Measurements from ENCODE around the gene RBM14. TPM values are rescaled to one million over a fixed set of nuclear protein-coding genes. Genes with fewer than 3 reads are reported as not detected.
A peak's percentile ranks its signal among the peaks of the same experiment; 100 is the strongest.

The RBM14 gene
- total RNA-seq, 4 donors from 2014 or later: 13.8 to 70.1 (median 47.0) TPM

DNA sequence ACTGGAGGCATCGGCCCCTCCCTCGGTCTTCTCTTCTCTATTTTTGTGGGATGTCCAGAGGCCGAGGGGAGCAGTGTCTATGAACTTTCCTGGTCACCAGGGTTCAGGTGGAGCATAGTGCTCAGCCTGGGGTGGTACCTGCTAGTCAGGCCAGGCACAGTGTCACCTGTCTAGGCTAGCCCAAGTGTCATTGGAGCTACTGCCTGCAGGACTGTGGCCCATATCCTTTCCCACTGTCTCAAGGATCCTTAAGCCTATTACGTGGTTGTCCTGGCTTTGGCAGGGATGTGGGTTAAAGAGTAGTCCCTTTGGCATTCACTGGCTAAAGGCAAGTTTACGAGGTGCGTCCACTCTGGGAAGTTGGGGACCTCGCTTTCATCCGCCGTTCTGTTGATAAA is 9.3 kb downstream of the RBM14 start:
- H3K27ac ChIP-seq: peak overlapping the region in 1 of 4 donors; percentile 9
- no peaks in the 10 kb centered on the region for H3K27me3 ChIP-seq
- intact Hi-C loops (cut with DNase I; ENCODE audit: low total_unique reads): no loop called here
- 95% methylated on average over 9 of the region's 9 CpGs; no CpG with 5 or more reads in 1 of the 2 donors for WGBS, 2 donors (ENCODE audit: low coverage in 1 of 2)
- H3K9me3 ChIP-seq: no peaks in the 10 kb centered on the region
- no peak overlapping the region for H3K4me3 ChIP-seq
- in situ Hi-C loops (cut with MboI; ENCODE audit: low pct_ligation_motif_present in 1 of 4, low pct_unique_long_range_greater_than_20kb in 1 of 4, low sequenced_read_pairs in 3 of 4): no loop called here
- H3K4me1 ChIP-seq: peaks cover 23 to 45% (median 28%) of the 10 kb centered on the region in 4 donors
- no peak for TF ChIP-seq POLR2A (IDR thresholded peaks at IDR 0.05)
- peaks cover 0 to 50% (median 23%) of the 10 kb centered on the region in 4 donors for H3K36me3 ChIP-seq
- no peak for DNase-seq

DNA sequence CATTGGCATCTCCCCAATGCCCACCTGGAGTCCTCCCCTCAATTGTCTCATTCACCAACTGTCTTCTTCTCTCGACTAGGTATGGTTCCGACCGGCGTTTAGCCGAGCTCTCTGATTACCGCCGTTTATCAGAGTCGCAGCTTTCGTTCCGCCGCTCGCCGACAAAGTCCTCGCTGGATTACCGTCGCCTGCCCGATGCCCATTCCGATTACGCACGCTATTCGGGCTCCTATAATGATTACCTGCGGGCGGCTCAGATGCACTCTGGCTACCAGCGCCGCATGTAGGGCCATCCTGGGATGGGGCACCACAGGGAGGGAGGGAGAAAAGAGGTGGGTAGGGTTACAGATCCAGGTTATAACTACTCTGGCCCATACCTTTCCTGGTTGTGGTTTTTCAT is 10.0 kb downstream of the RBM14 start:
- peaks cover 17 to 38% (median 22%) of the 10 kb centered on the region in 4 donors for H3K4me1 ChIP-seq
- H3K9me3 ChIP-seq: no peaks in the 10 kb centered on the region
- H3K4me3 ChIP-seq: no peak overlapping the region
- no peak overlapping the region for H3K27ac ChIP-seq
- DNase-seq: no peak
- peaks cover 0 to 50% (median 23%) of the 10 kb centered on the region in 4 donors for H3K36me3 ChIP-seq
- no peaks in the 10 kb centered on the region for H3K27me3 ChIP-seq
- TF ChIP-seq EP300 (IDR thresholded peaks at IDR 0.05; ENCODE audit: low read depth) (no peak), POLR2A (IDR thresholded peaks at IDR 0.05) (no peak), POLR2AphosphoS5 (IDR thresholded peaks at IDR 0.05) (no peak)
- TF ChIP-seq, protein P1, sequence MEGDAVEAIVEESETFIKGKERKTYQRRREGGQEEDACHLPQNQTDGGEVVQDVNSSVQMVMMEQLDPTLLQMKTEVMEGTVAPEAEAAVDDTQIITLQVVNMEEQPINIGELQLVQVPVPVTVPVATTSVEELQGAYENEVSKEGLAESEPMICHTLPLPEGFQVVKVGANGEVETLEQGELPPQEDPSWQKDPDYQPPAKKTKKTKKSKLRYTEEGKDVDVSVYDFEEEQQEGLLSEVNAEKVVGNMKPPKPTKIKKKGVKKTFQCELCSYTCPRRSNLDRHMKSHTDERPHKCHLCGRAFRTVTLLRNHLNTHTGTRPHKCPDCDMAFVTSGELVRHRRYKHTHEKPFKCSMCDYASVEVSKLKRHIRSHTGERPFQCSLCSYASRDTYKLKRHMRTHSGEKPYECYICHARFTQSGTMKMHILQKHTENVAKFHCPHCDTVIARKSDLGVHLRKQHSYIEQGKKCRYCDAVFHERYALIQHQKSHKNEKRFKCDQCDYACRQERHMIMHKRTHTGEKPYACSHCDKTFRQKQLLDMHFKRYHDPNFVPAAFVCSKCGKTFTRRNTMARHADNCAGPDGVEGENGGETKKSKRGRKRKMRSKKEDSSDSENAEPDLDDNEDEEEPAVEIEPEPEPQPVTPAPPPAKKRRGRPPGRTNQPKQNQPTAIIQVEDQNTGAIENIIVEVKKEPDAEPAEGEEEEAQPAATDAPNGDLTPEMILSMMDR (IDR thresholded peaks at IDR 0.05): no peak
- WGBS, 2 donors (ENCODE audit: low coverage in 1 of 2): 94 to 97% methylated on average over 18 to 25 of the region's 25 CpGs
- in situ Hi-C loops (cut with MboI; ENCODE audit: low pct_ligation_motif_present in 1 of 4, low pct_unique_long_range_greater_than_20kb in 1 of 4, low sequenced_read_pairs in 3 of 4) (no loop called here), intact Hi-C loops (cut with DNase I; ENCODE audit: low total_unique reads) (no loop called here)

DNA sequence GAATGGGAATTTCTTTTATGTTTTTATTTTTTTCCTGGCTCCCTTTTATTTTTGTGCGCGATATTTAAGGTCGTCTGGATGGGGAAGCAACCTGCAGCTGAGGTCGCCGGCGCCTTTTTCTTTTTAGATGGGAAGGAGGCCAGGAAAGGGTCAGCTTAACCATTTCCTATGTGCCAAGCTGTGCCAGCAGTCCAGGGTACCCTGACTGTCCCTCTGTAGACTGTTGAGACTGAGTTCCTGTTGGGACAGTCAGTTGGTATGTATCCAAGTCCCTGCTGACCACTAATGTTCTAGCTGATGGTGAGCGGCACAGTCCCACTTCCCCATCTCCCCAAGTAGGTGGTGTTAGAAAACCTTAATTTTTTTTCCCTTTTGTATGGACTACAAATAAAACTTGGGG is 10.5 kb downstream of the RBM14 start:
- no peak for DNase-seq
- Histone ChIP-seq H3K4me1 (peaks cover 11 to 33% (median 18%) of the 10 kb centered on the region in 4 donors), H3K36me3 (peaks cover 0 to 50% (median 23%) of the 10 kb centered on the region in 4 donors), H3K27me3 (no peaks in the 10 kb centered on the region), H3K27ac (no peak overlapping the region), H3K9me3 (no peaks in the 10 kb centered on the region), H3K4me3 (no peak overlapping the region)
- TF ChIP-seq, protein P1 (IDR thresholded peaks at IDR 0.05): no peak
- TF ChIP-seq POLR2A (IDR thresholded peaks at IDR 0.05): no peak
- no peak for TF ChIP-seq EP300 (IDR thresholded peaks at IDR 0.05; ENCODE audit: low read depth)
- TF ChIP-seq POLR2AphosphoS5 (IDR thresholded peaks at IDR 0.05): no peak
- intact Hi-C loops (cut with DNase I; ENCODE audit: low total_unique reads): no loop called here
- 77 to 87% methylated on average over 7 of the region's 7 CpGs for WGBS, 2 donors (ENCODE audit: low coverage in 1 of 2)
- in situ Hi-C loops (cut with MboI; ENCODE audit: low pct_ligation_motif_present in 1 of 4, low pct_unique_long_range_greater_than_20kb in 1 of 4, low sequenced_read_pairs in 3 of 4): no loop called here

DNA sequence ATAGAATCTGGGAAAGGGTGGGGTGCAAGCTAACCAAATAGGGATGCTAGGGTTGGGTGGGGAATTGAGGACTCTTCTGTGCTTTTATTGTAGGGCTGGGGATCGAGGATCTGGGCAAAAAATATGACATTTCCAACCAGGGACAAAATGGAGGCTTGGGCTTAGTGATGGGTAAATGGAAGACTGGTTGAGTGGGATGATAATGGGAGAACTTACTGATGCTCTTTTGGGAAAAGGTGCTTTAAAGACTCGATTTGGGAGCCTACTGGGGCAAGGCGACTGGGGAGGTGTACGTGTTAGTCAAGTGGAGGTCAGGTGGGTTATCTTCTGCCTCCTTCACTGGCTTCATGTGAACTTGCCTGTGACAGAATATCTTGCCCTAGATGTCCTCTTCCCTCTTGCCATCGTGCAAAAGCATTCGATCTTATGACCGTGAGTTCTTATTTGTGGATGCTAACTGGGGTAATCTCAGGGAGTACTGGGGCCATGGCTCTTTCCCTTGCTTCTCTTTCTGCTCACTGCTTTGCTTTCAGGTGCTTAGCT is 11.7 kb downstream of the RBM14 start:
- Histone ChIP-seq H3K9me3 (no peaks in the 10 kb centered on the region), H3K4me3 (no peak overlapping the region), H3K27me3 (no peaks in the 10 kb centered on the region), H3K36me3 (peaks cover 0 to 47% (median 23%) of the 10 kb centered on the region in 4 donors), H3K27ac (no peak overlapping the region), H3K4me1 (peaks cover 7 to 29% (median 10%) of the 10 kb centered on the region in 4 donors)
- WGBS, 2 donors (ENCODE audit: low coverage in 1 of 2): 85 to 88% methylated on average over 6 to 7 of the region's 7 CpGs
- intact Hi-C loops (cut with DNase I; ENCODE audit: low total_unique reads): loop anchor here (2.0 kb wide), 1 partner anchor 25 kb away; no protein-coding TSS in a partner anchor
- no peak for TF ChIP-seq POLR2AphosphoS5 (IDR thresholded peaks at IDR 0.05)
- TF ChIP-seq, protein P1 (IDR thresholded peaks at IDR 0.05): no peak
- no peak for TF ChIP-seq EP300 (IDR thresholded peaks at IDR 0.05; ENCODE audit: low read depth)
- TF ChIP-seq POLR2A (IDR thresholded peaks at IDR 0.05): no peak
- in situ Hi-C loops (cut with MboI; ENCODE audit: low pct_ligation_motif_present in 1 of 4, low pct_unique_long_range_greater_than_20kb in 1 of 4, low sequenced_read_pairs in 3 of 4): no loop called here
- DNase-seq: no peak

Measured in transverse colon (tissue), 4 donors.